K562 (cell line): ENCODE data around the gene CSMD2. TPM values are rescaled to one million over a fixed set of nuclear protein-coding genes. Genes with fewer than 3 reads are reported as not detected.

ENCODE experiments used
- ATAC-seq: fragments of 200-7000 bp; cut with Tn5 transposase; 3 replicates; pipeline ENCODE4 v1.9.1; 2020; ENCODE audit warnings: moderate library complexity
- BruUV-seq: library from RNA; stranded (reverse); fragments of 400-500 nt; replicated peaks from 2 replicates; lab custom pipeline; 2021; lab: Mats Ljungman, UMichigan
- CTCF ChIA-PET: fragments of 300-600 bp; formaldehyde crosslinking; extraction: SDS; loops from one replicate; lab custom pipeline; 2021; ENCODE audit warnings: low intra/inter-chr PET ratio; lab: Yijun Ruan, JAX
- POLR2A ChIA-PET: fragments of 300-600, 350-650 bp; sonication (Branson Sonifier 250); formaldehyde crosslinking; extraction: SDS; loops from one replicate; lab custom pipeline; 2021; ENCODE audit warnings: antibody characterized with exemption, inconsistent platforms; lab: Yijun Ruan, JAX
- DNase-seq, 4 experiments: peaks; one replicate each; pipeline versions ENCODE4 v3.0.0 to v3.0.0-alpha.2; 2011 to 2018; ENCODE audit warnings: low spot score in 3 of 4, mixed read lengths in 3 of 4; ENCODE audit errors: extremely low read depth in 1 of 4
- FAIRE-seq: peaks from 2 replicates; lab custom pipeline; 2011; peaks lifted over from hg19 to GRCh38; lab: Jason Lieb, UNC
- H2AFZ ChIP-seq: 2 replicates; pipeline ENCODE4 v1.6.0; 2011; ENCODE audit warnings: low read depth, low read length, control low read depth, inconsistent platforms
- H3K27ac ChIP-seq: fragments of 200-600 bp; 3 replicates; pipeline ENCODE4 v1.8.0; 2011; ENCODE audit warnings: low read depth, mild to moderate bottlenecking, control low read depth, inconsistent platforms, low read length, moderate library complexity, mixed read lengths; ENCODE audit errors: extremely low read depth
- H3K27me3 ChIP-seq, 2 experiments: fragments of 300-600 bp in 1 of 2; 2 replicates in 1 of 2; 3 replicates in 1 of 2; pipeline versions ENCODE4 v1.6.0 to v1.8.0; 2011; ENCODE audit warnings: inconsistent platforms in 2 of 2, low read length in 2 of 2, mild to moderate bottlenecking in 1 of 2, mixed read lengths in 1 of 2, moderate library complexity in 1 of 2; ENCODE audit not compliant: control insufficient read depth in 2 of 2, insufficient read depth in 2 of 2
- H3K36me3 ChIP-seq: fragments of 300-600 bp; 3 replicates; pipeline ENCODE4 v1.8.0; 2011; ENCODE audit warnings: mild to moderate bottlenecking, low read length, inconsistent platforms; ENCODE audit not compliant: control insufficient read depth, insufficient read depth
- H3K4me1 ChIP-seq, 2 experiments: fragments of 200-600 bp in 1 of 2; replicated peaks in 1 of 2; 2 replicates in 1 of 2; 3 replicates in 1 of 2; pipeline versions ENCODE4 v1.5.1 to v1.8.0; 2011; ENCODE audit warnings: inconsistent platforms in 2 of 2, low read length in 2 of 2, mild to moderate bottlenecking in 1 of 2, mixed read lengths in 1 of 2, moderate library complexity in 1 of 2; ENCODE audit not compliant: control insufficient read depth in 2 of 2, insufficient read depth in 2 of 2
- H3K4me2 ChIP-seq: 2 replicates; pipeline ENCODE4 v1.6.1; 2011; ENCODE audit warnings: low read length, control low read depth, inconsistent platforms, mixed read lengths; ENCODE audit not compliant: insufficient read depth
- H3K4me3 ChIP-seq: fragments of 200-600 bp; sonication (generic), shearing (Covaris generic); 2 replicates; pipeline ENCODE4 v1.5.1; 2016; ENCODE audit warnings: control low read depth, inconsistent platforms
- H3K79me2 ChIP-seq: fragments of 200-600 bp; 3 replicates; pipeline ENCODE4 v1.8.0; 2011; ENCODE audit warnings: low read length, inconsistent platforms; ENCODE audit not compliant: control insufficient read depth, insufficient read depth
- H3K9ac ChIP-seq, 2 experiments: 2 replicates each; pipeline versions ENCODE4 v1.6.0 to v1.6.1; 2011; ENCODE audit warnings: low read depth in 2 of 2, low read length in 2 of 2, control low read depth in 1 of 2, inconsistent platforms in 1 of 2, mild to moderate bottlenecking in 1 of 2, mixed read lengths in 1 of 2; ENCODE audit not compliant: insufficient read depth in 1 of 2
- H3K9me1 ChIP-seq: one replicate; pipeline ENCODE4 v1.6.0; 2011; ENCODE audit warnings: inconsistent platforms, mild to moderate bottlenecking, low read length, moderate library complexity; ENCODE audit not compliant: control insufficient read depth, insufficient read depth
- H3K9me3 ChIP-seq: replicated peaks from 2 replicates; pipeline ENCODE4 v1.5.1; 2011; ENCODE audit warnings: low read depth, low read length, inconsistent platforms; ENCODE audit not compliant: control insufficient read depth, insufficient read depth
- H4K20me1 ChIP-seq: replicated peaks from 2 replicates; pipeline ENCODE4 v1.6.1; 2011; ENCODE audit warnings: low read length, inconsistent platforms, mixed read lengths; ENCODE audit not compliant: control insufficient read depth, insufficient read depth
- HNRNPK ChIP-seq: fragments of 200-400 bp; formaldehyde crosslinking; IDR thresholded peaks from one replicate; pipeline ENCODE4 v1.6.1; 2018; ENCODE audit warnings: mild to moderate bottlenecking, low read depth, low read length; ENCODE audit not compliant: poor library complexity, severe bottlenecking
- MTA3 ChIP-seq: fragments of 450-650 bp; formaldehyde crosslinking; IDR thresholded peaks from 2 replicates; pipeline ENCODE4 v1.6.1; 2017; ENCODE audit warnings: mild to moderate bottlenecking, borderline replicate concordance
- RBM39 ChIP-seq: fragments of 200-400 bp; formaldehyde crosslinking; optimal IDR thresholded peaks from 2 replicates; pipeline ENCODE3; 2018; ENCODE audit warnings: low read depth, low read length
- WGBS: fragments of 100-300 bp; shearing (Covaris generic); methylation state at CpG from one replicate; pipeline ENCODE4 v1.1.6; 2016; ENCODE audit warnings: low coverage, mixed read lengths; ENCODE audit not compliant: insufficient coverage; ENCODE audit errors: missing lambda C conversion rate; 5-methylcytosine and 5-hydroxymethylcytosine counted together
- in situ Hi-C: fragments of 300-500 bp; cut with MboI; formaldehyde crosslinking; loops from 4 replicates; pipeline ENCODE4 v1.15.0; 2018; ENCODE audit warnings: inconsistent platforms, mixed read lengths
- intact Hi-C: fragments of 100-400 bp; cut with micrococcal nuclease; formaldehyde crosslinking; loops from 2 replicates; pipeline ENCODE4 v1.14.2; 2022
- polyA plus RNA-seq, 8 experiments: library from polyadenylated mRNA; depleted of rRNA in 4 of 8; stranded (reverse) in 5 of 8; unstranded in 3 of 8; fragments of >200 nt; fragmentation: Nextera tagmentation in 2 of 8; fragmentation: Illumina TruSeq in 1 of 8; extraction: Ambion mirVana in 2 of 8; extraction: Trizol in 1 of 8; gene quantifications; 2 replicates each; pipeline versions ENCODE4 v1.2.1 to v1.2.3, GENCODE V29; 2011 to 2014; ENCODE audit warnings: inconsistent platforms in 1 of 8, missing spikeins in 1 of 8
- total RNA-seq, 7 experiments: library from RNA; depleted of rRNA in 6 of 7; stranded (reverse); fragments of >200 nt in 6 of 7; fragmentation: Illumina TruSeq in 2 of 7; extraction: Trizol in 2 of 7; gene quantifications; 2 replicates each; pipeline versions ENCODE4 v1.2.1 to v1.2.3, GENCODE V29; 2011 to 2021; ENCODE audit warnings: low replicate concordance in 1 of 7
- TF ChIP-seq, protein P1 (sequence below): fragments of 150-350 bp; conservative IDR thresholded peaks from 2 replicates; pipeline ENCODE4 v1.6.1; 2014; ENCODE audit warnings: low read length
- TF ChIP-seq, protein P2 (sequence below): conservative IDR thresholded peaks from 2 replicates; pipeline ENCODE4 v1.6.1; 2011; ENCODE audit warnings: low read depth, mild to moderate bottlenecking, low read length; ENCODE audit not compliant: control insufficient read depth
- TF ChIP-seq, protein P3 (sequence below): IDR thresholded peaks from 3 replicates; pipeline ENCODE4 v1.6.1; 2011; ENCODE audit warnings: borderline replicate concordance, mild to moderate bottlenecking, moderate library complexity; ENCODE audit not compliant: insufficient read length; ENCODE audit errors: extremely low read depth

CSMD2 gene
- total and polyA plus RNA-seq, 9 of the 15 experiments (the other 6 are each of a cell fraction or from before 2014, with no cell fraction given) = not detected

DNA sequence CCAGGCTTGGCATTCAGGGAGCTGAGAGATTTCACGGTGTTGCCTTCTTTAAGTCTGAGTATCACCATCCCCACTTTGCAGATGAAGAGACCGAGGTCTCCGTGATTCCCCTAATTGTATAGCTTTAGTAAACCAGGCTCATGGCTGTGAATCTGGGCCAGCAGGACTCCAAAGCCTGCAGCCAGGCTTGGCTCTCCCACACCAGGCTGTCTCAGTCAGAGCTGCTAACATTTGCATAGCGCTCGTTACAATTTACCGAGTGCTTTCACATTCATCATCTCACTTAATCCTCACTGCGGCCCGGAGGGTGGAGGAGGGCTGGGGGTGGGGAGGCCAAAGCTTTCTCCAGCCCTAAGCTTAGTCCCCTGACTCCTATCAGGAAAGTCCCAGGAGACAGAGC lies 23.4 kb upstream of the CSMD2 start:
- CTCF ChIA-PET = no interaction called here
- H3K9me1 ChIP-seq = no peaks in the 10 kb centered on the region
- TF ChIP-seq, protein P1, sequence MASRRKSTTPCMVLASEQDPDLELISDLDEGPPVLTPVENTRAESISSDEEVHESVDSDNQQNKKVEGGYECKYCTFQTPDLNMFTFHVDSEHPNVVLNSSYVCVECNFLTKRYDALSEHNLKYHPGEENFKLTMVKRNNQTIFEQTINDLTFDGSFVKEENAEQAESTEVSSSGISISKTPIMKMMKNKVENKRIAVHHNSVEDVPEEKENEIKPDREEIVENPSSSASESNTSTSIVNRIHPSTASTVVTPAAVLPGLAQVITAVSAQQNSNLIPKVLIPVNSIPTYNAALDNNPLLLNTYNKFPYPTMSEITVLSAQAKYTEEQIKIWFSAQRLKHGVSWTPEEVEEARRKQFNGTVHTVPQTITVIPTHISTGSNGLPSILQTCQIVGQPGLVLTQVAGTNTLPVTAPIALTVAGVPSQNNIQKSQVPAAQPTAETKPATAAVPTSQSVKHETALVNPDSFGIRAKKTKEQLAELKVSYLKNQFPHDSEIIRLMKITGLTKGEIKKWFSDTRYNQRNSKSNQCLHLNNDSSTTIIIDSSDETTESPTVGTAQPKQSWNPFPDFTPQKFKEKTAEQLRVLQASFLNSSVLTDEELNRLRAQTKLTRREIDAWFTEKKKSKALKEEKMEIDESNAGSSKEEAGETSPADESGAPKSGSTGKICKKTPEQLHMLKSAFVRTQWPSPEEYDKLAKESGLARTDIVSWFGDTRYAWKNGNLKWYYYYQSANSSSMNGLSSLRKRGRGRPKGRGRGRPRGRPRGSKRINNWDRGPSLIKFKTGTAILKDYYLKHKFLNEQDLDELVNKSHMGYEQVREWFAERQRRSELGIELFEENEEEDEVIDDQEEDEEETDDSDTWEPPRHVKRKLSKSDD = no peak
- TF ChIP-seq RBM39 (no peak), MTA3 (no peak), HNRNPK (no peak)
- TF ChIP-seq, protein P2, sequence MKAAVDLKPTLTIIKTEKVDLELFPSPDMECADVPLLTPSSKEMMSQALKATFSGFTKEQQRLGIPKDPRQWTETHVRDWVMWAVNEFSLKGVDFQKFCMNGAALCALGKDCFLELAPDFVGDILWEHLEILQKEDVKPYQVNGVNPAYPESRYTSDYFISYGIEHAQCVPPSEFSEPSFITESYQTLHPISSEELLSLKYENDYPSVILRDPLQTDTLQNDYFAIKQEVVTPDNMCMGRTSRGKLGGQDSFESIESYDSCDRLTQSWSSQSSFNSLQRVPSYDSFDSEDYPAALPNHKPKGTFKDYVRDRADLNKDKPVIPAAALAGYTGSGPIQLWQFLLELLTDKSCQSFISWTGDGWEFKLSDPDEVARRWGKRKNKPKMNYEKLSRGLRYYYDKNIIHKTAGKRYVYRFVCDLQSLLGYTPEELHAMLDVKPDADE = no peak
- TF ChIP-seq, protein P3, sequence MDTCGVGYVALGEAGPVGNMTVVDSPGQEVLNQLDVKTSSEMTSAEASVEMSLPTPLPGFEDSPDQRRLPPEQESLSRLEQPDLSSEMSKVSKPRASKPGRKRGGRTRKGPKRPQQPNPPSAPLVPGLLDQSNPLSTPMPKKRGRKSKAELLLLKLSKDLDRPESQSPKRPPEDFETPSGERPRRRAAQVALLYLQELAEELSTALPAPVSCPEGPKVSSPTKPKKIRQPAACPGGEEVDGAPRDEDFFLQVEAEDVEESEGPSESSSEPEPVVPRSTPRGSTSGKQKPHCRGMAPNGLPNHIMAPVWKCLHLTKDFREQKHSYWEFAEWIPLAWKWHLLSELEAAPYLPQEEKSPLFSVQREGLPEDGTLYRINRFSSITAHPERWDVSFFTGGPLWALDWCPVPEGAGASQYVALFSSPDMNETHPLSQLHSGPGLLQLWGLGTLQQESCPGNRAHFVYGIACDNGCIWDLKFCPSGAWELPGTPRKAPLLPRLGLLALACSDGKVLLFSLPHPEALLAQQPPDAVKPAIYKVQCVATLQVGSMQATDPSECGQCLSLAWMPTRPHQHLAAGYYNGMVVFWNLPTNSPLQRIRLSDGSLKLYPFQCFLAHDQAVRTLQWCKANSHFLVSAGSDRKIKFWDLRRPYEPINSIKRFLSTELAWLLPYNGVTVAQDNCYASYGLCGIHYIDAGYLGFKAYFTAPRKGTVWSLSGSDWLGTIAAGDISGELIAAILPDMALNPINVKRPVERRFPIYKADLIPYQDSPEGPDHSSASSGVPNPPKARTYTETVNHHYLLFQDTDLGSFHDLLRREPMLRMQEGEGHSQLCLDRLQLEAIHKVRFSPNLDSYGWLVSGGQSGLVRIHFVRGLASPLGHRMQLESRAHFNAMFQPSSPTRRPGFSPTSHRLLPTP = no peak

More for the DNA sequence above, 23.4 kb upstream of the CSMD2 start:
- in situ Hi-C loops (no loop called here), intact Hi-C loops (no loop called here)
- no peaks in the 10 kb centered on the region for H4K20me1 ChIP-seq
- no peak for FAIRE-seq
- no peak overlapping the region for H3K4me3 ChIP-seq
- H3K4me1 ChIP-seq = no peaks in the 10 kb centered on the region
- H3K9ac ChIP-seq = no peak overlapping the region
- H3K4me2 ChIP-seq = no peak overlapping the region
- no peak for ATAC-seq
- H3K27ac ChIP-seq = no peak overlapping the region
- no peaks in the 10 kb centered on the region for H3K9me3 ChIP-seq
- no peak for DNase-seq
- POLR2A ChIA-PET = interaction anchor here (0.6 to 0.7 kb wide), 2 partner anchors 135 to 490 kb away, joined by 3 read pairs; no protein-coding TSS in a partner anchor
- no peak overlapping the region for H2AFZ ChIP-seq
- H3K79me2 ChIP-seq = no peaks in the 10 kb centered on the region
- under 1% methylated on average over 8 of the region's 8 CpGs for WGBS
- no TSS peak for BruUV-seq
- H3K27me3 ChIP-seq = peaks cover 0 to 13% of the 10 kb centered on the region in 2 experiments; a peak in 1 of 5 replicates
- no peaks in the 10 kb centered on the region for H3K36me3 ChIP-seq
